Astrocyte (in vitro differentiated cells and primary cell): ENCODE results near the gene MRPL47.

Experiments used
- CTCF ChIP-seq: IDR thresholded peaks from 2 replicates; pipeline ENCODE4 v1.5.1; 2011; ENCODE audit warnings: low read depth, mild to moderate bottlenecking, inconsistent platforms, low read length, moderate library complexity; ENCODE audit not compliant: insufficient read depth
- EZH2 ChIP-seq: IDR thresholded peaks from 2 replicates; pipeline ENCODE4 v1.6.1; 2012; ENCODE audit warnings: mild to moderate bottlenecking, low read length, inconsistent platforms; ENCODE audit not compliant: insufficient read depth

GRCh38 chr3:179541596-179541995 lies 62.8 kb downstream of the MRPL47 start:
- TF ChIP-seq CTCF, result no peak
- no peak for TF ChIP-seq EZH2
